OCI-LY1 (cell line): ENCODE measurements around the gene ZNF248.

Experiments used
- H2AFZ ChIP-seq: fragments of 200-600 bp; sonication (generic), shearing (Covaris generic); 2 replicates; pipeline ENCODE4 v1.6.0; 2014; ENCODE audit warnings: antibody characterized with exemption, mild to moderate bottlenecking, low read length
- H3F3A ChIP-seq: fragments of 200-600 bp; sonication (generic), shearing (Covaris generic); 2 replicates; pipeline ENCODE4 v1.6.0; 2014; ENCODE audit warnings: mild to moderate bottlenecking, antibody characterized with exemption, low read length, moderate library complexity; ENCODE audit not compliant: insufficient read depth
- H3K27ac ChIP-seq: fragments of 200-600 bp; sonication (generic); 2 replicates; pipeline ENCODE4 v1.5.1; 2014; ENCODE audit warnings: low read length, mixed run types, mild to moderate bottlenecking, low read depth; ENCODE audit not compliant: poor library complexity, severe bottlenecking
- H3K27me3 ChIP-seq: fragments of 200-600 bp; sonication (generic); 2 replicates; pipeline ENCODE4 v1.6.0; 2014; ENCODE audit warnings: antibody characterized with exemption, mild to moderate bottlenecking, low read length, moderate library complexity; ENCODE audit not compliant: insufficient read depth
- H3K36me3 ChIP-seq: fragments of 200-600 bp; sonication (generic); 2 replicates; pipeline ENCODE4 v1.6.1; 2014; ENCODE audit warnings: mild to moderate bottlenecking, antibody characterized with exemption, low read length, moderate library complexity, mixed read lengths; ENCODE audit not compliant: insufficient read depth
- H3K4me1 ChIP-seq: fragments of 200-600 bp; sonication (generic); 2 replicates; pipeline ENCODE4 v1.5.1; 2014; ENCODE audit warnings: mild to moderate bottlenecking, low read length, moderate library complexity; ENCODE audit not compliant: insufficient read depth, severe bottlenecking
- H3K4me2 ChIP-seq: fragments of 200-600 bp; sonication (generic), shearing (Covaris generic); 2 replicates; pipeline ENCODE4 v1.6.1; 2014; ENCODE audit warnings: low read length
- H3K4me3 ChIP-seq: fragments of 200-600 bp; sonication (generic); 2 replicates; pipeline ENCODE4 v1.5.1; 2014; ENCODE audit warnings: low read length, low read depth, mild to moderate bottlenecking, mixed read lengths; ENCODE audit not compliant: poor library complexity, severe bottlenecking
- H3K79me2 ChIP-seq: fragments of 200-600 bp; shearing (Covaris generic); 2 replicates; pipeline ENCODE4 v1.6.1; 2016; ENCODE audit warnings: mixed run types, low read length, mixed read lengths; ENCODE audit not compliant: insufficient read depth
- H3K9ac ChIP-seq: fragments of 200-600 bp; sonication (generic), shearing (Covaris generic); 2 replicates; pipeline ENCODE4 v1.6.1; 2014; ENCODE audit warnings: mild to moderate bottlenecking, low read length, mixed read lengths
- H3K9me2 ChIP-seq: fragments of 200-600 bp; sonication (generic), shearing (Covaris generic); 2 replicates; pipeline ENCODE4 v1.6.1; 2014; ENCODE audit warnings: low read depth, mild to moderate bottlenecking, low read length, mixed read lengths
- H3K9me3 ChIP-seq: fragments of 200-600 bp; shearing (Covaris generic); 2 replicates; pipeline ENCODE4 v1.6.1; 2014; ENCODE audit warnings: low read length, mixed read lengths
- H4K20me1 ChIP-seq: fragments of 200-600 bp; sonication (generic), shearing (Covaris generic); 2 replicates; pipeline ENCODE4 v1.6.0; 2016; ENCODE audit warnings: mild to moderate bottlenecking, low read length; ENCODE audit not compliant: insufficient read depth
- CTCF ChIP-seq: fragments of 200-600 bp; sonication (generic), shearing (Covaris generic); IDR thresholded peaks from 2 replicates; pipeline ENCODE4 v1.5.1; 2017; ENCODE audit warnings: mild to moderate bottlenecking, antibody characterized with exemption, low read length, moderate library complexity, mixed read lengths
- EZH2 ChIP-seq: fragments of 200-600 bp; sonication (generic), shearing (Covaris generic); IDR thresholded peaks from 2 replicates; pipeline ENCODE4 v1.8.0; 2017; ENCODE audit warnings: borderline replicate concordance, mixed run types, mild to moderate bottlenecking, antibody characterized with exemption, low read length, moderate library complexity, mixed read lengths

ZNF248 gene

GRCh38 chr10:37871568-37872251, 14.3 kb upstream of the ZNF248 start:
- Histone ChIP-seq H3F3A (no peaks in the 10 kb centered on the region), H3K4me3 (no peak overlapping the region), H3K36me3 (no peaks in the 10 kb centered on the region), H3K9me2 (no peaks in the 10 kb centered on the region), H3K27ac (no peak overlapping the region), H3K4me2 (no peak overlapping the region), H3K9me3 (0 out of 2 replicates have a peak, but pooled peaks cover 4% of the 10 kb centered on the region), H3K9ac (no peak overlapping the region), H3K27me3 (no peaks in the 10 kb centered on the region), H4K20me1 (no peaks in the 10 kb centered on the region), H3K4me1 (peaks cover 2% of the 10 kb centered on the region), H3K79me2 (no peaks in the 10 kb centered on the region), H2AFZ (no peak overlapping the region)
- TF ChIP-seq CTCF (no peak), EZH2 (no peak)

- Histone ChIP-seq H3F3A (no peaks in the 10 kb centered on the region), H3K79me2 (no peaks in the 10 kb centered on the region), H2AFZ (no peak overlapping the region), H3K4me1 (peaks cover 7% of the 10 kb centered on the region), H3K9me3 (0 out of 2 replicates have a peak, but pooled peaks cover 4% of the 10 kb centered on the region), H3K9me2 (no peaks in the 10 kb centered on the region), H4K20me1 (no peaks in the 10 kb centered on the region), H3K27me3 (no peaks in the 10 kb centered on the region), H3K4me3 (no peak overlapping the region), H3K9ac (no peak overlapping the region), H3K4me2 (no peak overlapping the region), H3K27ac (no peak overlapping the region), H3K36me3 (no peaks in the 10 kb centered on the region)
- TF ChIP-seq EZH2 (no peak), CTCF (no peak)
Observed at GRCh38 chr10:37871143-37871542, 13.7 kb upstream of the ZNF248 start.

GRCh38 chr10:37868796-37869195, 11.4 kb upstream of the ZNF248 start:
- H3K27me3 ChIP-seq = no peaks in the 10 kb centered on the region
- H2AFZ ChIP-seq = no peak overlapping the region
- no peak overlapping the region for H3K9ac ChIP-seq
- no peaks in the 10 kb centered on the region for H3F3A ChIP-seq
- no peak overlapping the region for H3K4me2 ChIP-seq
- H4K20me1 ChIP-seq = no peaks in the 10 kb centered on the region
- no peaks in the 10 kb centered on the region for H3K9me2 ChIP-seq
- H3K27ac ChIP-seq = no peak overlapping the region
- H3K4me1 ChIP-seq = peaks cover 18% of the 10 kb centered on the region
- H3K4me3 ChIP-seq = no peak overlapping the region
- TF ChIP-seq CTCF (no peak), EZH2 (no peak)
- H3K36me3 ChIP-seq = no peaks in the 10 kb centered on the region
- H3K79me2 ChIP-seq = no peaks in the 10 kb centered on the region
- 0 out of 2 replicates have a peak, but pooled peaks cover 4% of the 10 kb centered on the region for H3K9me3 ChIP-seq
